SK-N-MC (cell line): ENCODE results near the gene ADH1C.

Experiments used
- EZH2 ChIP-seq: fragments of 200-600 bp; sonication (generic); IDR thresholded peaks from one replicate; pipeline ENCODE4 v1.6.1; 2017; ENCODE audit warnings: antibody characterized with exemption
- POLR2AphosphoS5 ChIP-seq: IDR thresholded peaks from 2 replicates; pipeline ENCODE4 v1.6.1; 2012; ENCODE audit warnings: mild to moderate bottlenecking, low read depth, low read length, borderline replicate concordance

DNA sequence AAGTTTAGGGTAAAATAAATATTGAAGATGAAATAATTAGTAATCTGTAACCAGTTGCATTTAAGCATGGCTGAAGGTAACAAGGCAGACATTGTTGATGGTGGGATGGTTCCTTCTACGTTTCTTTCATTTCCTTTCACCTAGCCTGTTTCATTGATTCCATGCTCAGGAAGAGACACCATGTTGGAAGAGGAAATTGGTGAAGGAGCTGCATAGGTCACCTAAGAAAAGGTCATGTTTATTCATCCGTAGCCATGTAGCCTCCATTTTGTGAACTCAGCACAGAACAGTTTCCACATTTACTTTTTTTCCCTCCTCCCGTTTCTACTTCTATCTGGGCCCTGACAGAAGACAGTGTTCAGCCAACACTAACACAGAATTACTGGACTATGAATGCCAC is 35.2 kb downstream of the ADH1C start:
- no peak for TF ChIP-seq POLR2AphosphoS5
- TF ChIP-seq EZH2 = no peak
